Forelimb muscle (tissue), 1 donor: ENCODE results near the gene SNX1. TPM values are rescaled to one million over a fixed set of nuclear protein-coding genes. Genes with fewer than 3 reads are reported as not detected.
"Not testable (repeated sequence)": the region's sequence is repeated elsewhere in the genome, so short reads cannot be mapped to it uniquely, and the experiment has no call there.

Experiments used
- DNase-seq: peaks from one replicate; pipeline ENCODE4 v3.0.0-alpha.2; 2013; ENCODE audit warnings: low read depth
- polyA plus RNA-seq: library from polyadenylated mRNA; unstranded; fragments of 120-200 nt; gene quantifications from one replicate; pipeline ENCODE4 v1.2.1, GENCODE V29; 2013; ENCODE audit not compliant: insufficient read length

SNX1 gene
- polyA plus RNA-seq, 1 donor = 50.7 TPM

- DNase-seq = not testable (repeated sequence)
These were observed 22.3 kb upstream of the SNX1 start for GRCh38 chr15:64073496-64073895.

- DNase-seq = no peak
These were observed 13.0 kb upstream of the SNX1 start for GRCh38 chr15:64082757-64083156.

GRCh38 chr15:64089543-64090280, 6.1 kb upstream of the SNX1 start:
- DNase-seq = no peak

GRCh38 chr15:64090527-64090926, 5.3 kb upstream of the SNX1 start:
- DNase-seq = no peak

GRCh38 chr15:64092075-64092820, 3.5 kb upstream of the SNX1 start:
- no peak for DNase-seq

- DNase-seq = no peak
These were observed 2.7 kb upstream of the SNX1 start for GRCh38 chr15:64092864-64093626.

GRCh38 chr15:64093627-64094417, 2.0 kb upstream of the SNX1 start, which contains the start of gene CIAO2A:
TSS of gene CIAO2A (minus strand) at chr15:64093838. CDS start at chr15:64093768, 70 bp downstream.
- DNase-seq = peak; percentile 99

GRCh38 chr15:64095431-64095794, 369 bp upstream of the SNX1 start:
- DNase-seq = no peak

- DNase-seq = no peak
These were observed 1.0 kb downstream of the SNX1 start for GRCh38 chr15:64096668-64097384.

- no peak for DNase-seq
These were observed 3.6 kb downstream of the SNX1 start for GRCh38 chr15:64099379-64099778.

- no peak for DNase-seq
These were observed 5.2 kb downstream of the SNX1 start for GRCh38 chr15:64100958-64101357.

GRCh38 chr15:64102497-64102896, 6.7 kb downstream of the SNX1 start:
- DNase-seq = no peak

- no peak for DNase-seq
These were observed 9.4 kb downstream of the SNX1 start for GRCh38 chr15:64105113-64105704.

- no peak for DNase-seq
These were observed 11.6 kb downstream of the SNX1 start for GRCh38 chr15:64107337-64107736.

GRCh38 chr15:64110108-64110701, 14.4 kb downstream of the SNX1 start:
- DNase-seq = not testable (repeated sequence)

GRCh38 chr15:64110950-64111678, 15.3 kb downstream of the SNX1 start:
- no peak for DNase-seq

GRCh38 chr15:64111679-64112050, 15.9 kb downstream of the SNX1 start:
- DNase-seq = no peak

- no peak for DNase-seq
These were observed 16.4 kb downstream of the SNX1 start for GRCh38 chr15:64112073-64112772.

GRCh38 chr15:64112904-64113303, 17.1 kb downstream of the SNX1 start:
- DNase-seq = no peak
